GM21825 (cell line): ENCODE data around the gene FRMD4B.

ENCODE experiments used
- ATAC-seq: cut with Tn5 transposase; IDR thresholded peaks from one replicate; pipeline ENCODE4 v1.9.1; 2021; ENCODE audit warnings: mild to moderate bottlenecking, moderate library complexity; ENCODE audit not compliant: unreplicated experiment

The FRMD4B gene

GRCh38 chr3:69142797-69143454 is 243.0 kb downstream of the FRMD4B start:
- ATAC-seq = no peak

DNA sequence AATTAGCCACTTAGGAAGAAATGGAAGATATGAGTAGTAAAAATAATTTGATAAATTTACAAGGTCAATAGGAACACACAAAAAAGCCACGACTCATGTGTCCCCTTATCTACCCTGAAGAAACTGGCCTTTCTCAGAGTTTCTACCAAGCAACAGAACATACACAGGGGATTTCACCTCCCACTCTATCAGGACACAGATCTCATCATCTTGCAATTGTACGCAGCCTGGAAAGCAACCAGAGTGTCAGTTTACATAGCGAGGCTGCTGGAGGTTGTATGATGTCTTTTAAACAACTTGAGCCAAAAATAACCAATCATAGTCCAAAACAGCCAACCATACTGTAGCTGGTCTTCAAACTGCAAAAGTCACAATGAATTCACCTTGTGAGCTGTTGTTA is 243.8 kb downstream of the FRMD4B start:
- no peak for ATAC-seq

GRCh38 chr3:69141313-69141712 is 244.6 kb downstream of the FRMD4B start:
- no peak for ATAC-seq

- ATAC-seq = no peak
Measured at GRCh38 chr3:69137412-69137811, 248.5 kb downstream of the FRMD4B start.

DNA sequence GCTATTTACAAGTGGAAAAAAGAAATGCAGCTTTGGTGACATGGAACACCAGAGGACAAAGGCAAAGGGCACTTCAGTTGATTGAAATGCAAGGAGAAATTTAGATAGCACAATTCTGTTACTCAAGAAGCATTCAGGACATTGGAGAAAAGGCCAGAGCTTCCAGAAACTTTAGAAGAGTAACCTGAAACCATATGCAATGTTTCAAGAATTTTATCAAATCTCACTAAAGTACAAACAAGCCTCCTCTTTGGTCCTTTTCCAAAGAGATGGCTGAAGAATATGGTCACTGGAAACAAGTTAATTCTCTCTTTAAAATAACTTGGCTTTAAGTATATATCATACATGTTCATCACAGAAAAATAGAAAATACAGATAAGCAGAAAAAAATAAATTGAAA is 248.9 kb downstream of the FRMD4B start:
- ATAC-seq = no peak

DNA sequence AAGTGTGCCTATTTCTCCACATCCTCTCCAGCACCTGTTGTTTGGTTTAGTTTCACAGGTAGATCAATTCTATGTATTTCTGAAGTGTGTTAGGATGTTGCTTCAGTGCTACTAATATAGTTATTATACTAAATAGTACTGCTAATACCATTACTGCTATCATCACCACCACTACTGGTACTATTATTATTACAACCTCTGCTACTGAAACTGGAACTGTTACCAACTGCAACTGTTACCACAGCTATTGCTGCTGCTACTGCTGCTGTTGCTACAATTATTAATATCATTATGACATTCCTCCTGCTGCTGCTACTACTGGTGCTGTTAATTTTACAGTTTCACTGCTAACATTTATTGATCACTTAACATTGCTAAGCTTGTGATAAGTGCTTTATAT is 255.2 kb downstream of the FRMD4B start:
- ATAC-seq = peak; percentile 69

GRCh38 chr3:69129531-69129930 is 256.4 kb downstream of the FRMD4B start:
- no peak for ATAC-seq

- no peak for ATAC-seq
Measured at GRCh38 chr3:69128509-69128908, 257.4 kb downstream of the FRMD4B start.

DNA sequence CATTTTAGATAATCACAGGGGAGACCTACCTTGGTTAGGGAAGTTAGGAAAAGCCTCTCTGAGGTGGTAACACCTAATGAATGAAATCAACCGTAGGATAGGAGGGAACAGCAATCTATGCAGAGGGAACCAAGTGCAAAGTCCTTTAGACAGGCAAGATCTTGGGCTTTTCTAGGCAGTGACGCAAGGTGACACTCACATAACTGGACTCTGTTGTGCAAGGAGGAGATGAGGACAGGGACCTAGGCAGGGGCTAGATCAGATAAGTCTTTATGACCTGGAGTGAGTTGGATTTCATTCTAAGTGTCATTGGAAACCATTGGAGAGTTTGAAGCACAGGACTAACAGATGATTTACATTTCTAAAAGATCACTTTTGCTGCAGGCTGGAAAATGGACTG is 258.9 kb downstream of the FRMD4B start:
- ATAC-seq = no peak

GRCh38 chr3:69126216-69126615 is 259.7 kb downstream of the FRMD4B start:
- no peak for ATAC-seq

DNA sequence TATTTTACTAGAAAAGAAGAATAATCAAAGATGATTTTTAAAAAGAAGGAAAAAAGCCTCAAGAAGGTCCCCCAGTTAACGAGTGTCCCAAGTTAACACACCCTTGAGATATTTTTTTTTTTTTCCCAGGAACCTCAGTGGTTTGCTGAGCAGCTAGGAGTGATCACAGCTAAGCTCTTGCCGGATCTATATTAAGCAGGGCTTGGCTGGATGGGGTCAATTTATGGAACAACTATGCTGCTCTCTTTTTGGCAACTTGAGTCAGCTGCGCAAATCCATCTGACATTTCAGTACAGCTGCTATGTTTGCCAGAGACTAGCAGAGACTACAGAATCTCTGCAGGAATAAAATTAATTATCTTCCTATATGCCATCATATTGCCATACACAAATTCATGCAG is 263.5 kb downstream of the FRMD4B start, which contains the start of gene LMOD3:
LMOD3 (minus strand) TSS at position 193 of the 400 bp plus-strand sequence. CDS start 209 bp downstream, outside the sequence.
- no peak for ATAC-seq

- no peak for ATAC-seq
Measured at GRCh38 chr3:69121950-69122349, 263.9 kb downstream of the FRMD4B start.

DNA sequence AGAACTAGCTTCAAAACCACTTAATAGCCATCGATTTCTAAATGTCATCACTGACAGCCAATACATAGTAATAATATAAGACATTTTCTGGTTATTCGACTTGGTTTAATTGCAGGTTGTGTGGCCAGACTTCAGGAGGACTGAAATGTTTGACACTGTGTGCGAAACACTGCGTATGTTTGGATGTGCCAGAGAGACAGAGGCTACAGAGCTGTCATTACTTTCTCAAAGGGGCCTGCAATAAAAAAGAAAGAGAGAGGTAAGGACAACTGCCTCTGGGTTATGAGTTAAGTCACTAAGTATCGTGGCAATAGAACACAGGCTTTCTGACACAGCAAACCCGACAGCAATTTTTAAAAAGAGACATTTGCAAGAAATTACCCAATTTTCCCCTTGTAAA is 264.4 kb downstream of the FRMD4B start:
- no peak for ATAC-seq

DNA sequence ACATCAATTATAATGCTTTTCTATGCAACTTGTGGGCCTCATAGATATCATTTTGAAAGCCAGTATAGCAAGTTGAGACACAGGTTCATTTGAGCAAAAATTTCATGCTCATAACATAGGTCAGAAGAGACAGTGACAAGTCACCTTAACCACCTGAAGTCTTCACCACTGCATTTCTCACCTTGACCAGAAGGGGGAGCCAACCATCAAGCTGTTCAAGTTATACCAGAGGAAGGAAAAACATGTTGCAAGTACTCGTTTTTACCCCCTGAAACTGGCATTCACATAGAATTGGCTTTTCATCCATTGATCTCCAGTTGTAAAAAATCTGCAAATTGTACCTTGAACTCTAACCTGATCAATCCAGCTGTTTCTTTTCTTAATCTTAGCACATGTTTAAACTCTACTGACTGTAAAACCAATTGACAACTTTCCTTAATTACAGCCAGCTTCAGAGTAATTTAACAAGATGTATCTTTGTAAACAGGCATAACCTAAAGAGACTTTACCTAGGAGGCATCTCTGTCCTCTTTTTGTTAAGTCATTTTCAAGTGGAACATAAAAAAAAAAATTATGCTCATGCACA is 264.9 kb downstream of the FRMD4B start:
- ATAC-seq = peak; percentile 78
